HL-60 (cell line): ENCODE results near the gene FYN.

ENCODE experiments used
- DNase-seq, 2 experiments: peaks; one replicate each; pipeline ENCODE4 v3.0.0-alpha.2; 2010 to 2020; ENCODE audit warnings: low read depth in 1 of 2, low spot score in 1 of 2
- H3K27ac ChIP-seq: fragments of 250-450 bp; sonication (Bioruptor Pico); replicated peaks from 2 replicates; pipeline ENCODE4 v1.5.1; 2020; ENCODE audit warnings: mild to moderate bottlenecking, moderate library complexity
- H3K27me3 ChIP-seq: fragments of 250-450 bp; sonication (Bioruptor Pico); 2 replicates; pipeline ENCODE4 v1.5.1; 2021; ENCODE audit warnings: mild to moderate bottlenecking, moderate library complexity; ENCODE audit not compliant: insufficient read depth, poor library complexity, severe bottlenecking
- H3K4me3 ChIP-seq: replicated peaks from 2 replicates; pipeline ENCODE4 v1.5.1; 2011; ENCODE audit warnings: mild to moderate bottlenecking, control low read depth, low read length; ENCODE audit not compliant: insufficient read depth
- CTCF ChIP-seq: IDR thresholded peaks from one replicate; pipeline ENCODE4 v1.5.1; 2011; ENCODE audit warnings: low read length, control low read depth, inconsistent platforms; ENCODE audit not compliant: insufficient read depth
- GABPA ChIP-seq: IDR thresholded peaks from 2 replicates; pipeline ENCODE4 v1.6.1; 2012; ENCODE audit warnings: low read depth
- POLR2AphosphoS5 ChIP-seq: IDR thresholded peaks from 2 replicates; pipeline ENCODE4 v1.6.1; 2012; ENCODE audit warnings: low read depth
- REST ChIP-seq: IDR thresholded peaks from 2 replicates; pipeline ENCODE4 v1.6.1; 2012; ENCODE audit warnings: low read depth; ENCODE audit not compliant: insufficient replicate concordance
- SPI1 ChIP-seq: IDR thresholded peaks from 2 replicates; pipeline ENCODE4 v1.6.1; 2012; ENCODE audit warnings: low read depth, mild to moderate bottlenecking, borderline replicate concordance

FYN gene

GRCh38 chr6:111764238-111765175 lies 108.7 kb downstream of the FYN start:
- TF ChIP-seq SPI1: no peak
- no peak for TF ChIP-seq REST
- no peak for TF ChIP-seq CTCF
- TF ChIP-seq POLR2AphosphoS5: no peak
- no peak for TF ChIP-seq GABPA
- no peak for DNase-seq
- H3K27me3 ChIP-seq: no peaks in the 10 kb centered on the region
- H3K4me3 ChIP-seq: no peak overlapping the region
- no peak overlapping the region for H3K27ac ChIP-seq

- Histone ChIP-seq H3K27me3 (no peaks in the 10 kb centered on the region), H3K4me3 (no peak overlapping the region), H3K27ac (no peak overlapping the region)
- TF ChIP-seq REST: no peak
- TF ChIP-seq POLR2AphosphoS5: no peak
- no peak for TF ChIP-seq GABPA
- no peak for TF ChIP-seq SPI1
- TF ChIP-seq CTCF: no peak
- DNase-seq: no peak
These were observed 109.9 kb downstream of the FYN start for GRCh38 chr6:111763381-111763780.

- Histone ChIP-seq H3K27me3 (no peaks in the 10 kb centered on the region), H3K27ac (no peak overlapping the region), H3K4me3 (no peak overlapping the region)
- peak in 1 of 2 experiments; percentile 15 for DNase-seq
- TF ChIP-seq POLR2AphosphoS5 (no peak), CTCF (no peak), REST (no peak), SPI1 (no peak), GABPA (no peak)
These were observed 111.4 kb downstream of the FYN start for GRCh38 chr6:111761783-111762312.
